Aorta (tissue), 5 donors: ENCODE data around the gene RPL12. TPM values are rescaled to one million over a fixed set of nuclear protein-coding genes. Genes with fewer than 3 reads are reported as not detected.

Source experiments
- ATAC-seq: fragments of 200-7000 bp; cut with Tn5 transposase; one replicate; pipeline ENCODE4 v1.9.1; 2022; ENCODE audit warnings: moderate library complexity; ENCODE audit not compliant: low FRiP score
- DNase-seq, 2 donors: peaks; one replicate each; pipeline ENCODE4 v3.0.0-alpha.2; 2020
- H3K27ac ChIP-seq, 2 donors: one replicate each; pipeline ENCODE4 v1.5.1; 2013; ENCODE audit warnings: low read length in 2 of 2, mild to moderate bottlenecking in 2 of 2, moderate library complexity in 2 of 2, control low read depth in 1 of 2, inconsistent platforms in 1 of 2, low read depth in 1 of 2
- H3K27me3 ChIP-seq, 2 donors: one replicate each; pipeline ENCODE4 v1.6.1; 2013; ENCODE audit warnings: control low read depth in 1 of 2, low read length in 1 of 2, mild to moderate bottlenecking in 1 of 2, moderate library complexity in 1 of 2; ENCODE audit not compliant: insufficient read depth in 2 of 2, control insufficient read depth in 1 of 2
- H3K36me3 ChIP-seq, 2 donors: one replicate each; pipeline ENCODE4 v1.6.1; 2013; ENCODE audit warnings: control low read depth in 1 of 2, low read length in 1 of 2, mild to moderate bottlenecking in 1 of 2; ENCODE audit not compliant: insufficient read depth in 2 of 2, control insufficient read depth in 1 of 2
- H3K4me1 ChIP-seq, 2 donors: one replicate each; pipeline ENCODE4 v1.6.1; 2013; ENCODE audit warnings: low read length in 2 of 2, control low read depth in 1 of 2, mild to moderate bottlenecking in 1 of 2, moderate library complexity in 1 of 2; ENCODE audit not compliant: insufficient read depth in 2 of 2, control insufficient read depth in 1 of 2
- H3K4me3 ChIP-seq, 2 donors: one replicate each; pipeline ENCODE4 v1.5.1; 2013; ENCODE audit warnings: low read length in 2 of 2, control low read depth in 1 of 2, mild to moderate bottlenecking in 1 of 2
- H3K9me3 ChIP-seq: one replicate; pipeline ENCODE4 v1.6.1; 2013; ENCODE audit warnings: mild to moderate bottlenecking, low read length; ENCODE audit not compliant: control insufficient read depth
- WGBS, 2 donors: extraction: QIAGEN DNeasy Blood & Tissue Kit; methylation state at CpG; one replicate each; pipeline ENCODE4 v1.1.7; 2013; 5-methylcytosine and 5-hydroxymethylcytosine counted together
- intact Hi-C, 2 donors: fragments of 100-400 bp; cut with DNase I; formaldehyde crosslinking; loops; one replicate each; pipeline versions ENCODE4 v1.14.2 to v1.15.0; 2022
- polyA plus RNA-seq, 2 donors: library from polyadenylated mRNA; stranded (reverse); fragments of 200-250 nt; gene quantifications; one replicate each; pipeline ENCODE4 v1.2.3, GENCODE V29; 2013
- total RNA-seq, 2 donors: library from RNA; stranded (reverse); fragmentation: NEBNext Ultra II Directional; extraction: Animal tissue kit (Norgen Biotek cat#: 25700); gene quantifications; one replicate each; pipeline ENCODE4 v1.2.1, GENCODE V29; 2021
- donor health status: healthy with polysubstance abuse.
- donor health status: Bipolar disorder and iron deficiency.
- donor health status: DM: no; HTN: no; CAD: no.
- donor health status: DM: no; HTN: no; CAD: no.
- donor health status: DM: yes; HTN: yes; CAD: no.

The RPL12 gene
- total and polyA plus RNA-seq, 4 donors, result 875 to 3,006 (median 1,920) TPM

GRCh38 chr9:127493592-127494303 is 42.5 kb upstream of the RPL12 start:
- ATAC-seq (no peak), DNase-seq (no peak)
- H3K9me3 ChIP-seq, result no peaks in the 10 kb centered on the region
- WGBS, 2 donors, result 81 to 84% methylated on average over 22 of the region's 22 CpGs
- H3K4me3 ChIP-seq, result no peak overlapping the region
- H3K27ac ChIP-seq, result peak overlapping the region in 1 of 2 donors; percentile 35
- no peaks in the 10 kb centered on the region for H3K4me1 ChIP-seq
- H3K36me3 ChIP-seq, result peaks cover 0 to 7% of the 10 kb centered on the region in 2 donors
- intact Hi-C loops, result no loop called here
- H3K27me3 ChIP-seq, result no peaks in the 10 kb centered on the region

- no peak overlapping the region for H3K27ac ChIP-seq
- peaks cover under 1 to 7% of the 10 kb centered on the region in 2 donors for H3K36me3 ChIP-seq
- no peaks in the 10 kb centered on the region for H3K9me3 ChIP-seq
- ATAC-seq (no peak), DNase-seq (no peak)
- 87% methylated on average over 14 of the region's 14 CpGs for WGBS, 2 donors
- no peak overlapping the region for H3K4me3 ChIP-seq
- intact Hi-C loops, result no loop called here
- no peaks in the 10 kb centered on the region for H3K27me3 ChIP-seq
- H3K4me1 ChIP-seq, result no peaks in the 10 kb centered on the region
Observed at GRCh38 chr9:127492616-127493015, 41.4 kb upstream of the RPL12 start.

GRCh38 chr9:127491516-127491915 is 40.3 kb upstream of the RPL12 start:
- Histone ChIP-seq H3K9me3 (no peaks in the 10 kb centered on the region), H3K4me3 (no peak overlapping the region), H3K27ac (no peak overlapping the region), H3K36me3 (peaks cover 5 to 7% of the 10 kb centered on the region in 2 donors), H3K4me1 (no peaks in the 10 kb centered on the region), H3K27me3 (no peaks in the 10 kb centered on the region)
- intact Hi-C loops, result no loop called here
- ATAC-seq (no peak), DNase-seq (no peak)
- 89 to 91% methylated on average over 10 of the region's 10 CpGs for WGBS, 2 donors

- Histone ChIP-seq H3K9me3 (no peaks in the 10 kb centered on the region), H3K27ac (no peak overlapping the region), H3K4me3 (no peak overlapping the region), H3K27me3 (no peaks in the 10 kb centered on the region), H3K36me3 (peaks cover 5 to 8% of the 10 kb centered on the region in 2 donors), H3K4me1 (no peaks in the 10 kb centered on the region)
- WGBS, 2 donors, result 88 to 89% methylated on average over 9 of the region's 9 CpGs
- intact Hi-C loops, result no loop called here
- no peak for DNase-seq
- ATAC-seq, result no peak
Observed at GRCh38 chr9:127490535-127491230, 39.5 kb upstream of the RPL12 start.

GRCh38 chr9:127489471-127490115 is 38.4 kb upstream of the RPL12 start:
- no peaks in the 10 kb centered on the region for H3K27me3 ChIP-seq
- intact Hi-C loops, result no loop called here
- no peak overlapping the region for H3K4me3 ChIP-seq
- WGBS, 2 donors, result 78% methylated on average over 22 of the region's 22 CpGs
- H3K9me3 ChIP-seq, result no peaks in the 10 kb centered on the region
- H3K4me1 ChIP-seq, result no peaks in the 10 kb centered on the region
- H3K27ac ChIP-seq, result no peak overlapping the region
- ATAC-seq, result no peak
- DNase-seq, result no peak
- H3K36me3 ChIP-seq, result peaks cover 5 to 9% of the 10 kb centered on the region in 2 donors

- intact Hi-C loops, result no loop called here
- no peak for ATAC-seq
- no peak for DNase-seq
- Histone ChIP-seq H3K9me3 (no peaks in the 10 kb centered on the region), H3K27me3 (no peaks in the 10 kb centered on the region), H3K27ac (no peak overlapping the region), H3K4me1 (no peaks in the 10 kb centered on the region), H3K36me3 (peaks cover 5 to 9% of the 10 kb centered on the region in 2 donors), H3K4me3 (no peak overlapping the region)
- WGBS, 2 donors, result 89 to 91% methylated on average over 7 to 8 of the region's 8 CpGs
Observed at GRCh38 chr9:127488946-127489345, 37.7 kb upstream of the RPL12 start.

GRCh38 chr9:127485995-127486394 is 34.8 kb upstream of the RPL12 start:
- Histone ChIP-seq H3K36me3 (peaks cover 5 to 10% of the 10 kb centered on the region in 2 donors), H3K9me3 (no peaks in the 10 kb centered on the region), H3K4me3 (no peak overlapping the region), H3K27ac (no peak overlapping the region), H3K4me1 (no peaks in the 10 kb centered on the region), H3K27me3 (no peaks in the 10 kb centered on the region)
- 85 to 86% methylated on average over 11 of the region's 11 CpGs for WGBS, 2 donors
- no peak for ATAC-seq
- no peak for DNase-seq
- intact Hi-C loops, result no loop called here

GRCh38 chr9:127482662-127483061 is 31.5 kb upstream of the RPL12 start:
- Histone ChIP-seq H3K27ac (no peak overlapping the region), H3K36me3 (peaks cover 5 to 7% of the 10 kb centered on the region in 2 donors), H3K4me1 (no peaks in the 10 kb centered on the region), H3K9me3 (no peaks in the 10 kb centered on the region), H3K27me3 (no peaks in the 10 kb centered on the region), H3K4me3 (no peak overlapping the region)
- 96% methylated on average over 9 of the region's 9 CpGs for WGBS, 2 donors
- DNase-seq (no peak), ATAC-seq (no peak)
- intact Hi-C loops, result no loop called here
